SK-N-SH treated with all-trans-retinoic acid at 6 μM for 48 hours (cell line): ENCODE results near the gene CXCR1.

ENCODE experiments used
- ARNTL ChIP-seq: fragments of 450-650 bp; formaldehyde crosslinking; IDR thresholded peaks from 2 replicates; pipeline ENCODE4 v1.5.0; 2020; ENCODE audit warnings: low read depth, mild to moderate bottlenecking, moderate library complexity, borderline replicate concordance
- ISL1 ChIP-seq: fragments of 250-450 bp; sonication (Bioruptor Pico); IDR thresholded peaks from 2 replicates; pipeline ENCODE4 v2.1.2; 2022; ENCODE audit warnings: mild to moderate bottlenecking, moderate library complexity
- POU6F1 ChIP-seq: fragments of 250-450 bp; sonication (Bioruptor Pico); IDR thresholded peaks from 2 replicates; pipeline ENCODE4 v1.8.0; 2021; ENCODE audit warnings: low read depth, mild to moderate bottlenecking, moderate library complexity, borderline replicate concordance
- TCF4 ChIP-seq: fragments of 250-450 bp; sonication (Bioruptor Pico); IDR thresholded peaks from 2 replicates; pipeline ENCODE4 v1.8.0; 2021; ENCODE audit warnings: mild to moderate bottlenecking, moderate library complexity, borderline replicate concordance

GRCh38 chr2:218180467-218181114, 13.8 kb upstream of the CXCR1 start:
- TF ChIP-seq TCF4 (no peak), ARNTL (CRISPR knock-in tag) (no peak), ISL1 (CRISPR knock-in tag) (no peak), POU6F1 (CRISPR knock-in tag) (no peak)
